Subcutaneous abdominal adipose tissue (tissue), 5 donors: Measurements from ENCODE around the gene DPM2.
A peak's percentile ranks its signal among the peaks of the same experiment; 100 is the strongest.

ENCODE experiments used
- H3K27ac ChIP-seq: one replicate; pipeline ENCODE4 v1.7.0; 2013; ENCODE audit warnings: low read depth, mild to moderate bottlenecking, inconsistent platforms, low read length, moderate library complexity
- H3K27me3 ChIP-seq, 5 donors: one replicate each; pipeline ENCODE4 v1.7.0; 2013; ENCODE audit warnings: low read length in 5 of 5, inconsistent platforms in 1 of 5; ENCODE audit not compliant: control insufficient read depth in 5 of 5, insufficient read depth in 4 of 5
- H3K36me3 ChIP-seq, 5 donors: one replicate each; pipeline ENCODE4 v1.7.0; 2013; ENCODE audit warnings: low read length in 5 of 5; ENCODE audit not compliant: control insufficient read depth in 5 of 5, insufficient read depth in 5 of 5
- H3K4me1 ChIP-seq, 5 donors: one replicate each; pipeline ENCODE4 v1.7.0; 2013; ENCODE audit warnings: low read length in 5 of 5, mild to moderate bottlenecking in 3 of 5, moderate library complexity in 1 of 5; ENCODE audit not compliant: control insufficient read depth in 5 of 5, insufficient read depth in 5 of 5
- H3K4me3 ChIP-seq, 5 donors: one replicate each; pipeline ENCODE4 v1.7.0; 2013; ENCODE audit warnings: low read length in 5 of 5, low read depth in 1 of 5
- H3K9ac ChIP-seq, 5 donors: one replicate each; pipeline ENCODE4 v1.7.0; 2013; ENCODE audit warnings: low read length in 5 of 5, mild to moderate bottlenecking in 4 of 5, moderate library complexity in 3 of 5
- H3K9me3 ChIP-seq, 5 donors: one replicate each; pipeline ENCODE4 v1.7.0; 2013; ENCODE audit warnings: low read length in 5 of 5; ENCODE audit not compliant: control insufficient read depth in 5 of 5
- donor health status: healthy.
- donor health status: healthy.
- donor health status: healthy.
- donor health status: healthy.
- donor health status: healthy.

The DPM2 gene

GRCh38 chr9:127899128-127899943 is 38.3 kb downstream of the DPM2 start, which contains the start of gene ST6GALNAC6:
TSS of gene ST6GALNAC6 (minus strand) at chr9:127899603. CDS start at chr9:127897981, 1,622 bp downstream.
- H3K27ac ChIP-seq: peak within 1 kb of the TSS; percentile 99
- peak within 1 kb of the TSS; percentile 81 to 97 (median 91) for H3K9ac ChIP-seq
- peaks cover 0 to 3% (median 0%) of the 10 kb centered on the region in 5 donors for H3K9me3 ChIP-seq
- H3K4me1 ChIP-seq: peaks cover 25 to 54% (median 51%) of the 10 kb centered on the region in 5 donors
- H3K36me3 ChIP-seq: peaks cover 0 to 21% (median 20%) of the 10 kb centered on the region in 5 donors
- H3K27me3 ChIP-seq: no peaks in the 10 kb centered on the region
- H3K4me3 ChIP-seq: peak within 1 kb of the TSS; percentile 78 to 90 (median 88)

GRCh38 chr9:127898433-127899127 is 39.1 kb downstream of the DPM2 start:
- peaks cover 0 to 4% (median under 1%) of the 10 kb centered on the region in 5 donors for H3K9me3 ChIP-seq
- H3K4me1 ChIP-seq: peaks cover 20 to 47% (median 43%) of the 10 kb centered on the region in 5 donors
- H3K9ac ChIP-seq: peak overlapping the region; percentile 81 to 97 (median 91)
- H3K27me3 ChIP-seq: no peaks in the 10 kb centered on the region
- H3K27ac ChIP-seq: peak overlapping the region; percentile 99
- peak overlapping the region; percentile 77 to 90 (median 83) for H3K4me3 ChIP-seq
- H3K36me3 ChIP-seq: peaks cover 2 to 29% (median 28%) of the 10 kb centered on the region in 5 donors

GRCh38 chr9:127897193-127897692 is 40.4 kb downstream of the DPM2 start:
- peak overlapping the region; percentile 63 to 97 (median 91) for H3K9ac ChIP-seq
- H3K27ac ChIP-seq: peak overlapping the region; percentile 99
- H3K4me3 ChIP-seq: peak overlapping the region; percentile 48 to 90 (median 57)
- peaks cover 5 to 42% (median 41%) of the 10 kb centered on the region in 5 donors for H3K36me3 ChIP-seq
- peaks cover 16 to 41% (median 38%) of the 10 kb centered on the region in 5 donors for H3K4me1 ChIP-seq
- peaks cover 0 to 12% (median 10%) of the 10 kb centered on the region in 5 donors for H3K9me3 ChIP-seq
- no peaks in the 10 kb centered on the region for H3K27me3 ChIP-seq

GRCh38 chr9:127896395-127897192 is 41.1 kb downstream of the DPM2 start:
- H3K4me3 ChIP-seq: peak overlapping the region; percentile 46 to 72 (median 57)
- peaks cover 7 to 45% (median 44%) of the 10 kb centered on the region in 5 donors for H3K36me3 ChIP-seq
- H3K27ac ChIP-seq: peak overlapping the region; percentile 99
- H3K9me3 ChIP-seq: peaks cover 0 to 12% (median 10%) of the 10 kb centered on the region in 5 donors
- H3K9ac ChIP-seq: peak overlapping the region in 4 of 5 donors; percentile 41 to 72 (median 60)
- no peaks in the 10 kb centered on the region for H3K27me3 ChIP-seq
- peaks cover 16 to 41% (median 38%) of the 10 kb centered on the region in 5 donors for H3K4me1 ChIP-seq

DNA sequence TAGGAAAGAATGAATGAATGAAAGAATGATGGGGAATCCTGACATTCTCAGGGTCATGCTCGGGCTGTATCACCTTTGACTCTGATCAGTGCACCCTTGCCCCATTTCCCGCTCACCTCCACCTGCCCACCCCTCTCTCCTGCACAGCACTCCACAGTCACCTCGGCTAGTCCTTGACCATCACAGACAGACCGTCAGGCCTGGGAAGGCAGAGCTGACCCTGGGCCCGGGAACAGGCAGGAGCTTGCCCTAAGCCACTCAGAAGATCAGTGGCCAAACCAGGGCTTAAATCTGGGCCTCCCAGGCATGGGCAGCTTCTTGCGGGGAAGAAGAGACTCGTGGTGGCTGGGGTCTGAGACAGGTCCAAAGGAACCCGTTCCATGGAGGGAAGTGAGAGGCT is 41.8 kb downstream of the DPM2 start:
- Histone ChIP-seq H3K9ac (peak overlapping the region in 2 of 5 donors; percentile 41 to 72), H3K4me1 (peaks cover 16 to 41% (median 38%) of the 10 kb centered on the region in 5 donors), H3K27me3 (no peaks in the 10 kb centered on the region), H3K27ac (peak overlapping the region; percentile 99), H3K36me3 (peaks cover 7 to 50% (median 48%) of the 10 kb centered on the region in 5 donors), H3K9me3 (peaks cover 0 to 12% (median 10%) of the 10 kb centered on the region in 5 donors), H3K4me3 (no peak overlapping the region)

DNA sequence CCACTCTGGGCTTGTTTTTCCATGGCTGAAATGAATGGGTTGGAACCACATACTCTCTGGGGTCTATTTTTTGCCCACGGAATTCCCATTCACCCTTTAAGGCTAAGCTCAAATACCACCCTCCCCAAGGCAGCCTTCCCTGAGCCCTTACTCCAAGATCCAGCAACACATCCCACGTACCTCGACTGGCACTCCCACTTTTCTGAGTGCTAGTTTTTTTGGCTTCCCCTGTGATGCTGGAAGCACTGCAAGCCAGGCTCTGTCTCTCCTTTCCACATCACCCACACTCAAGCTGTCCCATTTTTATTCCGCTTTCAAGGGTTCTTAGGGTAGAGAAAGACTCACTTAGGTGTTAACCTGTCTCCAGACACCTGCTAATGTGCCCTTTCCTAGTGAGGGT is 44.3 kb downstream of the DPM2 start:
- Histone ChIP-seq H3K9ac (no peak overlapping the region), H3K27ac (no peak overlapping the region), H3K27me3 (no peaks in the 10 kb centered on the region), H3K4me3 (no peak overlapping the region), H3K4me1 (peaks cover 11 to 27% (median 25%) of the 10 kb centered on the region in 5 donors), H3K9me3 (peaks cover 0 to 12% (median 10%) of the 10 kb centered on the region in 5 donors), H3K36me3 (peaks cover 7 to 68% (median 60%) of the 10 kb centered on the region in 5 donors)

GRCh38 chr9:127892831-127893230 is 44.8 kb downstream of the DPM2 start:
- H3K4me3 ChIP-seq: no peak overlapping the region
- peaks cover 0 to 12% (median 10%) of the 10 kb centered on the region in 5 donors for H3K9me3 ChIP-seq
- H3K9ac ChIP-seq: no peak overlapping the region
- no peaks in the 10 kb centered on the region for H3K27me3 ChIP-seq
- peaks cover 10 to 23% (median 22%) of the 10 kb centered on the region in 5 donors for H3K4me1 ChIP-seq
- H3K36me3 ChIP-seq: peaks cover 7 to 71% (median 62%) of the 10 kb centered on the region in 5 donors
- H3K27ac ChIP-seq: no peak overlapping the region

DNA sequence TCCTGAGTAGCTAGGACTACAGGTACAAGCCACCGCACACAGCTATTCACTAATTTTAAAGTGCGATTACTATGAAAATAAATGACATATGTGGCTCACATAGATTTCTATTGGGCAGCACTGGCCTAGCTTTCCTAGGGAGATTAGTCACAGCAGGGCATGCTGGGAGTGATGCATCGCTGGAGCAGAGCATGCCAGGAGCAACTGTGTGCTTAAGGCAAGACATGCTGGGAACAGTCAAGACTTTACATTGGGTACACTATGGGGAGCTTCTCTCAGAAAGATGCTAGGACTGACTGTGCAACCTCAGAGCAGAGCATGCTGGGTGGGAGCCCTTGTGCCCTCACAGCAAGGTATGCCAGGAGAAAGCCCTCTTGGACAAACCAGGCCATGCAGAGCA is 47.6 kb downstream of the DPM2 start:
- H3K4me1 ChIP-seq: peaks cover 0 to 8% (median 8%) of the 10 kb centered on the region in 5 donors
- peaks cover 0 to 10% (median 10%) of the 10 kb centered on the region in 5 donors for H3K9me3 ChIP-seq
- peaks cover 7 to 83% (median 73%) of the 10 kb centered on the region in 5 donors for H3K36me3 ChIP-seq
- H3K27me3 ChIP-seq: no peaks in the 10 kb centered on the region
- H3K9ac ChIP-seq: no peak overlapping the region
- H3K27ac ChIP-seq: no peak overlapping the region
- H3K4me3 ChIP-seq: no peak overlapping the region

DNA sequence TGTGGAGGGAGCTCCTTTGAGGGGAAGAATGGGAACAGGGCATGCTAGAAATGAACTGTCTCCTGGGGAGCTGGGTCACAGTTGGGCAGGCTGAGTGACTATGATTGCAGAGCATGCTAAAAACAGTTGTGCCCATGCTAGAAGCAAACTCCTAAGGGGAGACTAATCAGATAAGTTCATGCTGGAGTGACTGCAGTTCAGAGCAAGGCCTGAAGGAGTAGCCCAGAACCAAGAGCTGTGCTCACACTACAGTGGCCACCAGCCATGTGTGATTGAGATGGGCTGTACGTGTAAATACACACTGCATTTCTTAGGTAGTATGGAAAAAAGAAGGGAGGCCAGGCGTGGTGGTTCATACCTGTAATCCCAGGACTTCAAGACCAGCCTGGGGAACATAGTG is 49.9 kb downstream of the DPM2 start:
- no peak overlapping the region for H3K4me3 ChIP-seq
- no peak overlapping the region for H3K27ac ChIP-seq
- H3K4me1 ChIP-seq: peaks cover 3 to 24% (median 20%) of the 10 kb centered on the region in 5 donors
- H3K9me3 ChIP-seq: peaks cover 0 to 2% (median 0%) of the 10 kb centered on the region in 5 donors
- H3K27me3 ChIP-seq: no peaks in the 10 kb centered on the region
- H3K36me3 ChIP-seq: peaks cover 5 to 67% (median 61%) of the 10 kb centered on the region in 5 donors
- H3K9ac ChIP-seq: no peak overlapping the region
